WTC11 (cell line): ENCODE data around the gene SLC37A1. TPM values are rescaled to one million over a fixed set of nuclear protein-coding genes. Genes with fewer than 3 reads are reported as not detected.

Experiments used
- ATAC-seq: fragments of 200-7000 bp; cut with Tn5 transposase; 2 replicates; pipeline ENCODE4 v1.10.0; 2021; ENCODE audit warnings: mild to moderate bottlenecking, moderate library complexity
- CTCF ChIA-PET: fragments of 300-600 bp; sonication (Branson Sonifier 250); formaldehyde crosslinking; loops from one replicate; lab custom pipeline; 2021; ENCODE audit warnings: antibody characterized with exemption; lab: Charles Lee
- POLR2A ChIA-PET: fragments of 350-600 bp; sonication (Branson Sonifier 250); formaldehyde crosslinking; loops from one replicate; lab custom pipeline; 2021; ENCODE audit warnings: antibody characterized with exemption; lab: Charles Lee
- DNase-seq: peaks from one replicate; pipeline ENCODE4 v3.0.0; 2021; ENCODE audit warnings: low spot score
- H3K27ac Mint-ChIP-seq: 2 replicates; pipeline ENCODE4 v1.8.0; 2021; ENCODE audit warnings: mixed read lengths
- H3K27me3 Mint-ChIP-seq: 2 replicates; pipeline ENCODE4 v1.8.0; 2021; ENCODE audit warnings: low read depth, mild to moderate bottlenecking, moderate library complexity, mixed read lengths
- H3K36me3 Mint-ChIP-seq: 2 replicates; pipeline ENCODE4 v1.8.0; 2021; ENCODE audit warnings: mixed read lengths
- H3K4me1 Mint-ChIP-seq: 2 replicates; pipeline ENCODE4 v1.8.0; 2022; ENCODE audit warnings: mixed read lengths
- H3K4me3 Mint-ChIP-seq: 2 replicates; pipeline ENCODE4 v1.8.0; 2021; ENCODE audit warnings: mild to moderate bottlenecking, moderate library complexity, mixed read lengths
- H3K9me3 Mint-ChIP-seq: 2 replicates; pipeline ENCODE4 v1.8.0; 2021; ENCODE audit warnings: mixed read lengths
- ARID4B ChIP-seq: sonication (generic); formaldehyde crosslinking; IDR thresholded peaks from 2 replicates; pipeline ENCODE4 v1.8.0; 2023; ENCODE audit warnings: missing genetic modification reagents, mild to moderate bottlenecking, borderline replicate concordance
- ATF3 ChIP-seq: sonication (generic); formaldehyde crosslinking; conservative IDR thresholded peaks from 2 replicates; pipeline ENCODE4 v1.8.1; 2022; ENCODE audit warnings: mild to moderate bottlenecking, missing genetic modification reagents
- EMX1 ChIP-seq: fragments of 250-450 bp; sonication (Bioruptor Pico); IDR thresholded peaks from 2 replicates; pipeline ENCODE4 v1.8.0; 2021; ENCODE audit warnings: mild to moderate bottlenecking
- JUN ChIP-seq: sonication (generic); formaldehyde crosslinking; IDR thresholded peaks from 2 replicates; pipeline ENCODE4 v1.8.0; 2023; ENCODE audit warnings: mild to moderate bottlenecking, missing genetic modification reagents
- NFATC4 ChIP-seq: fragments of 250-450 bp; sonication (Bioruptor Pico); IDR thresholded peaks from 2 replicates; pipeline ENCODE4 v1.9.0; 2021; ENCODE audit warnings: mild to moderate bottlenecking
- NFE2L1 ChIP-seq: sonication (generic); formaldehyde crosslinking; IDR thresholded peaks from 2 replicates; pipeline ENCODE4 v1.8.1; 2023; ENCODE audit warnings: missing genetic modification reagents
- NFYB ChIP-seq: sonication (generic); formaldehyde crosslinking; conservative IDR thresholded peaks from 2 replicates; pipeline ENCODE4 v1.8.0; 2022; ENCODE audit warnings: low read depth, missing genetic modification reagents
- NR1H2 ChIP-seq: sonication (generic); formaldehyde crosslinking; IDR thresholded peaks from 2 replicates; pipeline ENCODE4 v1.9.0; 2021; ENCODE audit warnings: mild to moderate bottlenecking, moderate library complexity, missing genetic modification reagents
- NR3C1 ChIP-seq: sonication (generic); formaldehyde crosslinking; conservative IDR thresholded peaks from 2 replicates; pipeline ENCODE4 v1.8.1; 2023; ENCODE audit warnings: low read depth, mild to moderate bottlenecking, missing genetic modification reagents
- RELA ChIP-seq: sonication (generic); formaldehyde crosslinking; IDR thresholded peaks from 2 replicates; pipeline ENCODE4 v1.8.1; 2022; ENCODE audit warnings: missing genetic modification reagents, mild to moderate bottlenecking, borderline replicate concordance
- SMAD3 ChIP-seq: sonication (generic); formaldehyde crosslinking; IDR thresholded peaks from 2 replicates; pipeline ENCODE4 v1.8.0; 2022; ENCODE audit warnings: missing genetic modification reagents, mild to moderate bottlenecking, borderline replicate concordance
- TP53 ChIP-seq: sonication (generic); formaldehyde crosslinking; IDR thresholded peaks from 2 replicates; pipeline ENCODE4 v1.8.1; 2023; ENCODE audit warnings: mild to moderate bottlenecking, missing genetic modification reagents
- USF2 ChIP-seq: sonication (generic); formaldehyde crosslinking; IDR thresholded peaks from 2 replicates; pipeline ENCODE4 v1.8.1; 2023; ENCODE audit warnings: mild to moderate bottlenecking, missing genetic modification reagents, moderate library complexity
- ZBTB43 ChIP-seq: sonication (generic); formaldehyde crosslinking; IDR thresholded peaks from 2 replicates; pipeline ENCODE4 v1.8.1; 2023; ENCODE audit warnings: mild to moderate bottlenecking, missing genetic modification reagents
- ZMAT4 ChIP-seq: fragments of 250-450 bp; sonication (Bioruptor Pico); IDR thresholded peaks from 2 replicates; pipeline ENCODE4 v1.9.0; 2021; ENCODE audit warnings: mild to moderate bottlenecking
- ZNF317 ChIP-seq: sonication (generic); formaldehyde crosslinking; IDR thresholded peaks from 2 replicates; pipeline ENCODE4 v1.8.1; 2023; ENCODE audit warnings: low read depth, mild to moderate bottlenecking, moderate library complexity, missing genetic modification reagents, borderline replicate concordance
- ZNF532 ChIP-seq: fragments of 250-450 bp; sonication (Bioruptor Pico); IDR thresholded peaks from 2 replicates; pipeline ENCODE4 v1.9.0; 2021; ENCODE audit warnings: mild to moderate bottlenecking, borderline replicate concordance
- total RNA-seq: library from RNA; stranded (reverse); gene quantifications from 3 replicates; pipeline ENCODE4 v1.2.3, GENCODE V29; 2021

Gene SLC37A1
- total RNA-seq, 1 experiment from 2014 or later, result 22.7 TPM

- Mint-ChIP-seq H3K27me3 (peaks cover 14% of the 10 kb centered on the region), H3K4me1 (peaks cover 47% of the 10 kb centered on the region)
- ATAC-seq, result no peak; the same call in 1 of the 2 replicates
Observed at GRCh38 chr21:42515708-42516502, 2.3 kb downstream of the SLC37A1 start.

More at GRCh38 chr21:42515708-42516502, 2.3 kb downstream of the SLC37A1 start:
- POLR2A ChIA-PET, result interaction anchor here (0.6 kb wide), 1 partner anchor 65 kb away, joined by 4 read pairs; no protein-coding TSS in a partner anchor
- Mint-ChIP-seq H3K9me3 (no peaks in the 10 kb centered on the region), H3K4me3 (peak overlapping the region; percentile 71), H3K36me3 (peaks cover 29% of the 10 kb centered on the region), H3K27ac (peak overlapping the region; percentile 75; the same call in 1 of the 2 replicates)
- TF ChIP-seq NR3C1 (CRISPR knock-in tag) (no peak), TP53 (CRISPR knock-in tag) (no peak), ATF3 (no peak), SMAD3 (CRISPR knock-in tag) (no peak), EMX1 (CRISPR knock-in tag) (no peak), NFYB (no peak), JUN (CRISPR knock-in tag) (no peak), USF2 (CRISPR knock-in tag) (no peak), ZBTB43 (CRISPR knock-in tag) (no peak), NFE2L1 (CRISPR knock-in tag) (no peak), ZMAT4 (CRISPR knock-in tag) (no peak), ZNF532 (no peak), NR1H2 (CRISPR knock-in tag) (no peak), ARID4B (CRISPR knock-in tag) (no peak), ZNF317 (CRISPR knock-in tag) (no peak), NFATC4 (CRISPR knock-in tag) (no peak), RELA (CRISPR knock-in tag) (no peak)
- CTCF ChIA-PET, result interaction anchor here (0.6 to 1.2 kb wide), 2 partner anchors 49 to 182 kb away, joined by 3 to 4 read pairs; no protein-coding TSS in a partner anchor
- no peak for DNase-seq
